H1 (cell line): Measurements from ENCODE around the gene APEH. TPM values are rescaled to one million over a fixed set of nuclear protein-coding genes. Genes with fewer than 3 reads are reported as not detected.

Experiments
- BCL11A ChIP-seq, 2 experiments: IDR thresholded peaks; one replicate each; pipeline ENCODE4 v1.6.1; 2011; ENCODE audit warnings: low read depth in 2 of 2, low read length in 2 of 2, mild to moderate bottlenecking in 2 of 2
- BRCA1 ChIP-seq: IDR thresholded peaks from 2 replicates; pipeline ENCODE4 v1.6.1; 2012; ENCODE audit warnings: low read depth, low read length, improper control_type of control experiment
- CHD1 ChIP-seq: IDR thresholded peaks from 2 replicates; pipeline ENCODE4 v1.6.1; 2012; ENCODE audit warnings: low read depth, low read length, improper control_type of control experiment
- CHD2 ChIP-seq: IDR thresholded peaks from 2 replicates; pipeline ENCODE4 v1.6.1; 2012; ENCODE audit warnings: low read length, improper control_type of control experiment
- CTCF ChIP-seq, 3 experiments: IDR thresholded peaks; 1 replicate in 2 of 3; 2 replicates in 1 of 3; pipeline versions ENCODE4 v1.5.1 to v1.6.1; 2011; ENCODE audit warnings: low read length in 3 of 3, mild to moderate bottlenecking in 3 of 3, inconsistent platforms in 2 of 3, low read depth in 1 of 3, moderate library complexity in 1 of 3; ENCODE audit not compliant: insufficient read depth in 1 of 3; ENCODE audit errors: control extremely low read depth in 1 of 3
- E2F6 ChIP-seq: IDR thresholded peaks from 2 replicates; pipeline ENCODE4 v1.6.1; 2012; ENCODE audit warnings: inconsistent platforms
- EZH2 ChIP-seq: fragments of 200-600 bp; sonication (generic); IDR thresholded peaks from 2 replicates; pipeline ENCODE4 v1.7.1; 2012; ENCODE audit warnings: low read depth, mild to moderate bottlenecking, moderate library complexity, low read length, inconsistent platforms; ENCODE audit not compliant: severe bottlenecking
- HDAC6 ChIP-seq: IDR thresholded peaks from one replicate; pipeline ENCODE4 v1.7.1; 2012; ENCODE audit warnings: low read depth, mild to moderate bottlenecking, inconsistent platforms, low read length, moderate library complexity
- KDM4A ChIP-seq: IDR thresholded peaks from one replicate; pipeline ENCODE4 v1.7.1; 2012; ENCODE audit warnings: low read depth, mild to moderate bottlenecking, moderate library complexity, low read length, inconsistent platforms; ENCODE audit not compliant: severe bottlenecking
- KDM5A ChIP-seq: fragments of 200-600 bp; IDR thresholded peaks from 2 replicates; pipeline ENCODE4 v1.7.1; 2012; ENCODE audit warnings: mild to moderate bottlenecking, low read length, inconsistent platforms, mixed read lengths
- MAX ChIP-seq: IDR thresholded peaks from 2 replicates; pipeline ENCODE4 v1.6.1; 2012; ENCODE audit warnings: inconsistent platforms
- NRF1 ChIP-seq: IDR thresholded peaks from 2 replicates; pipeline ENCODE4 v1.6.1; 2011; ENCODE audit warnings: mild to moderate bottlenecking, low read depth, low read length, improper control_type of control experiment
- RAD21 ChIP-seq, 2 experiments: IDR thresholded peaks in 1 of 2; conservative IDR thresholded peaks in 1 of 2; 2 replicates each; pipeline ENCODE4 v1.6.1; 2011; ENCODE audit warnings: low read depth in 2 of 2, low read length in 2 of 2, improper control_type of control experiment in 1 of 2, inconsistent platforms in 1 of 2, mild to moderate bottlenecking in 1 of 2, moderate library complexity in 1 of 2
- RXRA ChIP-seq: IDR thresholded peaks from 2 replicates; pipeline ENCODE4 v1.6.1; 2011; ENCODE audit warnings: low read depth, mild to moderate bottlenecking, low read length, moderate library complexity; ENCODE audit not compliant: insufficient read depth
- SIRT6 ChIP-seq: IDR thresholded peaks from one replicate; pipeline ENCODE4 v1.7.1; 2012; ENCODE audit warnings: low read length, inconsistent platforms
- SIX5 ChIP-seq: IDR thresholded peaks from 2 replicates; pipeline ENCODE4 v1.6.1; 2011; ENCODE audit warnings: mild to moderate bottlenecking, low read depth, low read length
- SP1 ChIP-seq: IDR thresholded peaks from 2 replicates; pipeline ENCODE4 v1.6.1; 2011; ENCODE audit warnings: low read depth, low read length
- SP2 ChIP-seq: IDR thresholded peaks from 2 replicates; pipeline ENCODE4 v1.6.1; 2012; ENCODE audit warnings: mild to moderate bottlenecking, low read length, inconsistent platforms
- SP4 ChIP-seq: IDR thresholded peaks from 2 replicates; pipeline ENCODE4 v1.6.1; 2012; ENCODE audit warnings: low read length, inconsistent platforms
- YY1 ChIP-seq: IDR thresholded peaks from 2 replicates; pipeline ENCODE4 v1.6.1; 2011; ENCODE audit warnings: low read depth, mild to moderate bottlenecking, low read length
- polyA plus RNA-seq, 7 experiments: library from polyadenylated mRNA; depleted of rRNA in 3 of 7; stranded (reverse) in 5 of 7; unstranded in 2 of 7; fragments of >200 nt in 5 of 7; fragments of 200-250 nt in 2 of 7; gene quantifications; 1 replicate in 5 of 7; 2 replicates in 1 of 7; 4 replicates in 1 of 7; pipeline versions ENCODE4 v1.2.1 to v1.2.3, GENCODE V29; 2011 to 2013; ENCODE audit warnings: missing spikeins in 2 of 7, mixed read lengths in 2 of 7
- total RNA-seq: library from RNA; stranded (reverse); fragmentation: NEBNext Ultra II Directional; extraction: Animal tissue kit (Norgen Biotek cat#: 25700); gene quantifications from 2 replicates; pipeline ENCODE4 v1.2.1, GENCODE V29; 2021
- TF ChIP-seq, protein P1 (sequence below): IDR thresholded peaks from 2 replicates; pipeline ENCODE4 v1.6.1; 2012; ENCODE audit warnings: low read length, inconsistent platforms

APEH gene
- total and polyA plus RNA-seq, 2 of the 8 experiments (the other 6 are each of a cell fraction or from before 2014, with no cell fraction given): 222 to 260 TPM

DNA sequence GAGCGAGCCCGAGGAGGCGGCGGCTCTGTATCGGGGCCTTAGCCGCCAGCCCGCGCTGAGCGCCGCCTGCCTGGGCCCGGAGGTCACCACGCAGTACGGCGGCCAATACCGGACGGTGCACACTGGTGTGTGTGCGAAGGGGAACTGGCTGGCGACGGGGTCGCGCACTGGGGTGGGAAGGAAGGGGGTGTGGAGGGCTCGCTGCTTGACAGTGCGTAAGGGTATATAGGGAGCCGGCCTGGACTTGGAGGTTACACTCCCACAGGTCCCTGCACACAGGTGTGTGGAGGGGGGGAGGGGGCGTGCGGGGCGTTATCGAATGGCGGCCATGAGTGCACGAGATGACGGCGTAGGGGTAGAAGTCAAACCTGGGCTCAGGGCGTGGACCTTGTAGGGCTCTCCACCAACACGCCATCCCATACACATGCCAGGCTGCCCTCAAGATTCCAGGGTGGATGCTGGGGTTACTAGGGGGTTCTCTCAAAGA is 389 bp downstream of the APEH start (continued):
- TF ChIP-seq SP1: no peak
- TF ChIP-seq BRCA1: no peak
- TF ChIP-seq CHD2: no peak
- no peak for TF ChIP-seq CHD1
- TF ChIP-seq E2F6: no peak
- TF ChIP-seq RAD21 (IDR thresholded peaks at IDR 0.05 in 1 of 2, conservative IDR thresholded peaks at IDR 0.05 in 1 of 2; ENCODE audit: low read depth in 2 of 2, low read length in 2 of 2): no peak
- TF ChIP-seq EZH2: no peak
- TF ChIP-seq KDM5A: no peak
- peak; percentile 13 for TF ChIP-seq KDM4A
- TF ChIP-seq YY1: peak; percentile 53; the same call in 1 of the 2 replicates
- TF ChIP-seq HDAC6: no peak
- TF ChIP-seq MAX: peak; percentile 29; the same call in 1 of the 2 replicates
- TF ChIP-seq SIX5: no peak
- TF ChIP-seq, protein P1, sequence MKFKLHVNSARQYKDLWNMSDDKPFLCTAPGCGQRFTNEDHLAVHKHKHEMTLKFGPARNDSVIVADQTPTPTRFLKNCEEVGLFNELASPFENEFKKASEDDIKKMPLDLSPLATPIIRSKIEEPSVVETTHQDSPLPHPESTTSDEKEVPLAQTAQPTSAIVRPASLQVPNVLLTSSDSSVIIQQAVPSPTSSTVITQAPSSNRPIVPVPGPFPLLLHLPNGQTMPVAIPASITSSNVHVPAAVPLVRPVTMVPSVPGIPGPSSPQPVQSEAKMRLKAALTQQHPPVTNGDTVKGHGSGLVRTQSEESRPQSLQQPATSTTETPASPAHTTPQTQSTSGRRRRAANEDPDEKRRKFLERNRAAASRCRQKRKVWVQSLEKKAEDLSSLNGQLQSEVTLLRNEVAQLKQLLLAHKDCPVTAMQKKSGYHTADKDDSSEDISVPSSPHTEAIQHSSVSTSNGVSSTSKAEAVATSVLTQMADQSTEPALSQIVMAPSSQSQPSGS: no peak
- TF ChIP-seq RXRA: no peak
- TF ChIP-seq CTCF (IDR thresholded peaks at IDR 0.05; ENCODE audit: control extremely low read depth in 1 of 3, insufficient read depth in 1 of 3, low read depth in 1 of 3, low read length in 3 of 3): no peak
- TF ChIP-seq NRF1: no peak
- TF ChIP-seq SIRT6: no peak
- no peak for TF ChIP-seq SP2
- TF ChIP-seq SP4: no peak
- TF ChIP-seq BCL11A (IDR thresholded peaks at IDR 0.05; ENCODE audit: low read depth in 2 of 2, low read length in 2 of 2): no peak
